Endothelial cell of umbilical vein (primary cell): ENCODE results near the gene RBM47. TPM values are rescaled to one million over a fixed set of nuclear protein-coding genes. Genes with fewer than 3 reads are reported as not detected.

ENCODE experiments used
- BruUV-seq: library from RNA; stranded (reverse); fragments of 400-500 nt; replicated peaks from 2 replicates; lab custom pipeline; 2021; lab: Mats Ljungman, UMichigan
- CTCF ChIA-PET: fragments of 300-600, 350-600 bp; sonication (Branson Sonifier 250); formaldehyde crosslinking; loops from one replicate; lab custom pipeline; 2021; ENCODE audit warnings: antibody characterized with exemption, inconsistent platforms; lab: Charles Lee
- POLR2A ChIA-PET: fragments of 300-600, 350-600 bp; sonication (Branson Sonifier 250); formaldehyde crosslinking; loops from one replicate; lab custom pipeline; 2021; ENCODE audit warnings: antibody characterized with exemption, inconsistent platforms; lab: Charles Lee
- DNase-seq: peaks from one replicate; pipeline ENCODE4 v3.0.0-alpha.2; 2011; ENCODE audit warnings: low read depth, low spot score
- FAIRE-seq: peaks from 2 replicates; lab custom pipeline; 2011; peaks lifted over from hg19 to GRCh38; lab: Jason Lieb, UNC
- H2AFZ ChIP-seq: 2 replicates; pipeline ENCODE4 v1.6.0; 2012; ENCODE audit warnings: low read depth, low read length, control low read depth, inconsistent platforms
- H3K27ac ChIP-seq: 2 replicates; pipeline ENCODE4 v1.5.1; 2011; ENCODE audit warnings: low read depth, mild to moderate bottlenecking, control low read depth, low read length, moderate library complexity; ENCODE audit not compliant: insufficient read depth
- H3K27me3 ChIP-seq, 2 experiments: 2 replicates each; pipeline versions ENCODE4 v1.6.0 to v1.6.1; 2011; ENCODE audit warnings: low read length in 2 of 2, mixed read lengths in 1 of 2; ENCODE audit not compliant: control insufficient read depth in 2 of 2, insufficient read depth in 2 of 2
- H3K36me3 ChIP-seq, 2 experiments: 2 replicates in 1 of 2; 3 replicates in 1 of 2; pipeline ENCODE4 v1.5.1; 2011; ENCODE audit warnings: low read length in 2 of 2, mild to moderate bottlenecking in 1 of 2, moderate library complexity in 1 of 2; ENCODE audit not compliant: control insufficient read depth in 2 of 2, insufficient read depth in 2 of 2; ENCODE audit errors: extremely low read depth in 1 of 2
- H3K4me1 ChIP-seq: 3 replicates; pipeline ENCODE4 v1.5.1; 2011; ENCODE audit warnings: mild to moderate bottlenecking, low read length; ENCODE audit not compliant: control insufficient read depth, insufficient read depth; ENCODE audit errors: extremely low read depth
- H3K4me2 ChIP-seq: 2 replicates; pipeline ENCODE4 v1.6.1; 2011; ENCODE audit warnings: low read length, control low read depth, mixed read lengths; ENCODE audit not compliant: insufficient read depth
- H3K4me3 ChIP-seq, 3 experiments: fragments of 200-600 bp in 1 of 3; sonication (generic), shearing (Covaris generic) in 1 of 3; replicated peaks in 1 of 3; 2 replicates each; pipeline ENCODE4 v1.5.1; 2011 to 2016; ENCODE audit warnings: control low read depth in 3 of 3, low read length in 3 of 3, mild to moderate bottlenecking in 2 of 3, inconsistent platforms in 1 of 3, low read depth in 1 of 3, moderate library complexity in 1 of 3; ENCODE audit not compliant: insufficient read depth in 1 of 3
- H3K79me2 ChIP-seq: 2 replicates; pipeline ENCODE4 v1.6.0; 2012; ENCODE audit warnings: low read length, inconsistent platforms; ENCODE audit not compliant: control insufficient read depth, insufficient read depth
- H3K9ac ChIP-seq: replicated peaks from 2 replicates; pipeline ENCODE3; 2011; ENCODE audit warnings: low read length, control low read depth; ENCODE audit not compliant: insufficient read depth; ENCODE audit errors: extremely low read depth
- H3K9me1 ChIP-seq: replicated peaks from 3 replicates; pipeline ENCODE4 v1.6.0; 2011; ENCODE audit warnings: mild to moderate bottlenecking, low read length; ENCODE audit not compliant: control insufficient read depth, insufficient read depth; ENCODE audit errors: extremely low read depth
- H3K9me3 ChIP-seq: replicated peaks from 2 replicates; pipeline ENCODE4 v1.5.1; 2012; ENCODE audit warnings: low read length, inconsistent platforms; ENCODE audit not compliant: control insufficient read depth, insufficient read depth
- H4K20me1 ChIP-seq: replicated peaks from 2 replicates; pipeline ENCODE3; 2011; ENCODE audit warnings: mild to moderate bottlenecking, low read length; ENCODE audit not compliant: control insufficient read depth, insufficient read depth; ENCODE audit errors: extremely low read depth
- CTCF ChIP-seq, 2 donors: IDR thresholded peaks; 1 replicate in 1 of 2; 2 replicates in 1 of 2; pipeline ENCODE4 v1.5.1; 2011; ENCODE audit warnings: low read length in 2 of 2, mild to moderate bottlenecking in 2 of 2, moderate library complexity in 2 of 2, control low read depth in 1 of 2, inconsistent platforms in 1 of 2, low read depth in 1 of 2; ENCODE audit not compliant: insufficient read depth in 1 of 2; ENCODE audit errors: extremely low read depth in 1 of 2
- EZH2 ChIP-seq: IDR thresholded peaks from 2 replicates; pipeline ENCODE4 v1.6.1; 2012; ENCODE audit warnings: borderline replicate concordance, low read depth, mild to moderate bottlenecking, moderate library complexity, low read length, inconsistent platforms; ENCODE audit not compliant: severe bottlenecking
- FOS ChIP-seq: IDR thresholded peaks from 2 replicates; pipeline ENCODE4 v1.6.1; 2011; ENCODE audit warnings: mild to moderate bottlenecking, low read length, moderate library complexity, borderline replicate concordance; ENCODE audit not compliant: insufficient read depth
- GATA2 ChIP-seq: IDR thresholded peaks from 2 replicates; pipeline ENCODE4 v1.7.0; 2011; ENCODE audit warnings: low read depth, mild to moderate bottlenecking, moderate library complexity, mixed read lengths, low read length; ENCODE audit not compliant: insufficient read length, insufficient read depth
- MYC ChIP-seq: IDR thresholded peaks from one replicate; pipeline ENCODE4 v1.6.1; 2011; ENCODE audit warnings: mild to moderate bottlenecking, low read depth, low read length
- POLR2A ChIP-seq: IDR thresholded peaks from 2 replicates; pipeline ENCODE4 v1.6.1; 2012; ENCODE audit warnings: low read depth, mild to moderate bottlenecking, control low read depth, low read length
- POLR2AphosphoS5 ChIP-seq: IDR thresholded peaks from 2 replicates; pipeline ENCODE4 v1.6.1; 2012; ENCODE audit warnings: low read depth, mild to moderate bottlenecking, control low read depth, low read length, moderate library complexity; ENCODE audit not compliant: insufficient read depth
- dilution Hi-C: fragments of 300-500 bp; cut with MboI; formaldehyde crosslinking; loops from one replicate; pipeline ENCODE4 v1.15.0; 2019; ENCODE audit warnings: low sequenced_read_pairs; ENCODE audit not compliant: extremely low pct_ligation_motif_present
- intact Hi-C: fragments of 100-400 bp; cut with micrococcal nuclease; formaldehyde crosslinking; loops from one replicate; pipeline ENCODE4 v1.10.0; 2022
- polyA plus RNA-seq, 4 experiments: library from polyadenylated mRNA; depleted of rRNA in 3 of 4; stranded (reverse) in 3 of 4; unstranded in 1 of 4; fragments of >200 nt; gene quantifications; 2 replicates each; pipeline versions ENCODE4 v1.2.1 to v1.2.3, GENCODE V29; 2011 to 2012; ENCODE audit warnings: missing spikeins in 1 of 4
- total RNA-seq: library from RNA; stranded (reverse); gene quantifications from 2 replicates; pipeline ENCODE4 v1.2.3, GENCODE V29; 2021
- TF ChIP-seq, protein P1 (sequence below): IDR thresholded peaks from 2 replicates; pipeline ENCODE4 v1.6.1; 2011; ENCODE audit not compliant: insufficient read depth, insufficient read length

RBM47 gene
- total and polyA plus RNA-seq, 2 donors (not counting 3 experiments of a cell fraction or from before 2014, with no cell fraction given), result not detected

GRCh38 chr4:40596522-40596921, 33.1 kb downstream of the RBM47 start:
- dilution Hi-C loops (no loop called here), intact Hi-C loops (no loop called here)
- H3K27me3 ChIP-seq, result no peaks in the 10 kb centered on the region
- TF ChIP-seq CTCF (IDR thresholded peaks at IDR 0.05; ENCODE audit: extremely low read depth in 1 of 2, insufficient read depth in 1 of 2, low read depth in 1 of 2, low read length in 2 of 2) (no peak), FOS (no peak), GATA2 (no peak), POLR2A (no peak), POLR2AphosphoS5 (no peak), EZH2 (no peak), MYC (no peak)
- TF ChIP-seq, protein P1, sequence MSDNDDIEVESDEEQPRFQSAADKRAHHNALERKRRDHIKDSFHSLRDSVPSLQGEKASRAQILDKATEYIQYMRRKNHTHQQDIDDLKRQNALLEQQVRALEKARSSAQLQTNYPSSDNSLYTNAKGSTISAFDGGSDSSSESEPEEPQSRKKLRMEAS, result no peak
- no peaks in the 10 kb centered on the region for H3K79me2 ChIP-seq
- no peak for FAIRE-seq
- no TSS peak for BruUV-seq
- no peak overlapping the region for H3K4me2 ChIP-seq
- no peak for DNase-seq
- no peaks in the 10 kb centered on the region for H3K4me1 ChIP-seq
- no peak overlapping the region for H3K9ac ChIP-seq
- ChIA-PET POLR2A (no interaction called here), CTCF (no interaction called here)
- H2AFZ ChIP-seq, result no peak overlapping the region
- no peaks in the 10 kb centered on the region for H3K9me1 ChIP-seq
- no peaks in the 10 kb centered on the region for H3K9me3 ChIP-seq
- H3K36me3 ChIP-seq, result no peaks in the 10 kb centered on the region
- no peak overlapping the region for H3K27ac ChIP-seq
- H3K4me3 ChIP-seq, result no peak overlapping the region
- no peaks in the 10 kb centered on the region for H4K20me1 ChIP-seq
